Measurements from ENCODE around the gene EXOC2. TPM values are rescaled to one million over a fixed set of nuclear protein-coding genes. Genes with fewer than 3 reads are reported as not detected.

EXOC2 gene
- total RNA-seq, 2 experiments from 2014 or later, result 28.4 to 34.6 TPM

DNA sequence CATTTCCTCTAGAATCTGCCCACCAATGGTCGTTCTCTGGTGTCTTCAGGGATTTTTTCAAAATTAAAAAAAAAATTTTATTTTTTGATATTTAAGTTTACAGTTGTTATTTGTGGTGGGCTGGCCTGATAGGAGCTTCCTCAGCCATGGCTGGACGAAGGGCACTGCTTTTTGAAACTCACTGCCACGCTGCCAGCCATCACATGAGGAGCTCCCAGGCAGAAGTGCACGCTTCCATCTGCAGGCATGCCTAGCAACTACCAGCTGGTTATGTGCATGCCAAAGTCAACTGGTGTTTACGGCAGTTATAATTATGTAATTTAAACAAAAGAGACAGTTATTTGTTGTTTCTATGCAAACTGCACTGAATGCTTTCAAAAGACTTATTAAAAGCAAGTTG, 196.3 kb downstream of the EXOC2 start:
- Mint-ChIP-seq H3K9me3 (ENCODE audit: low read depth) (no peaks in the 10 kb centered on the region), H3K36me3 (peaks cover 25% of the 10 kb centered on the region), H3K4me1 (peaks cover 85% of the 10 kb centered on the region), H3K27ac (peak overlapping the region; percentile 89), H3K27me3 (no peaks in the 10 kb centered on the region), H3K4me3 (no peak overlapping the region)
- no peak for ATAC-seq
- CTCF ChIA-PET, result interaction anchor here (0.7 kb wide), 1 partner anchor 92 kb away, joined by 3 read pairs; no protein-coding TSS in a partner anchor
- no peak for DNase-seq

DNA sequence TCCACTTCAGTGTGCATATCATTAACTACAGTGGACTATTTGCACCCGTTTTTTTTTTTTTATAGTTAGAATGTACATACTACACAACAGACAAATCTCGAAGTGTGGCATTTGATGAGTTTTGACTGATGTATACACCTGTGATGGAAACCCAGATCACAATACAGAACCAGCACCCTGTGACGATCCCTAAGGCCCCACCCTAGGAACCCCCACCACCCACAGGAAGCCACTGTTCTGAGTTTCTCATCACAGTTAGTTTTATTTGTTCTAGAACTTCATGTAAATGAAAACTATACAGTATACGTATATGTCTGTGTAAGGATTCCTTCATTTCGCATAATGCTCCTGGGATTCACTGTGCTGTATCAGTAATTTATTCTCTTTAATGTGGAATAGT, 198.5 kb downstream of the EXOC2 start:
- CTCF ChIA-PET, result no interaction called here
- no peaks in the 10 kb centered on the region for H3K9me3 Mint-ChIP-seq (ENCODE audit: low read depth)

DNA sequence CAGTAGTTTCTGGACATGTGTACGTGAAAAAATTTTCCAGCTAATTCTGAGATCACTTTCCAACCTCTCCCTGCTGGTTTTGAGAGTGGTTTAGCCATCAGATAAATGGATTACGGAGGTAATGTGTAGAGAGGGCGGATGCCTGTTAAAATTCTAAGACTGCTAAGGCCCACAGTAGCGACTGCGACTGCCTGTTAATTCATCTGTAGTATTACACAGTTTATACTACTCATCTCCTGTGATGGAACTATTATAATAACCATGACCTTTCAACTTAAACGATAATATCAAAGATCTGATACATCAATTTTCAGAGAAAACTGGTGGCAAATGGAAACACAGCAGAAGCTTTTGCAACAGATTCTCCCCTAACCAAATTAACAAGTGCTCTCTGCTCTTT, 199.1 kb downstream of the EXOC2 start:
- Mint-ChIP-seq H3K9me3 (ENCODE audit: low read depth) (no peaks in the 10 kb centered on the region), H3K4me1 (peaks cover 92% of the 10 kb centered on the region), H3K27ac (peak overlapping the region; percentile 91), H3K4me3 (peak overlapping the region; percentile 24), H3K36me3 (peaks cover 29% of the 10 kb centered on the region), H3K27me3 (no peaks in the 10 kb centered on the region)
- DNase-seq (no peak), ATAC-seq (no peak)
- CTCF ChIA-PET, result interaction anchor here (1.1 to 1.6 kb wide), 4 partner anchors 9 to 62 kb away, joined by 3 to 8 read pairs (median 4); no protein-coding TSS in a partner anchor

More for the DNA sequence above, 198.5 kb downstream of the EXOC2 start:
- peak overlapping the region; percentile 91 for H3K27ac Mint-ChIP-seq
- H3K4me1 Mint-ChIP-seq, result peaks cover 91% of the 10 kb centered on the region
- peaks cover 27% of the 10 kb centered on the region for H3K36me3 Mint-ChIP-seq
- ATAC-seq, result no peak
- H3K27me3 Mint-ChIP-seq, result no peaks in the 10 kb centered on the region
- no peak for DNase-seq
- no peak overlapping the region for H3K4me3 Mint-ChIP-seq

DNA sequence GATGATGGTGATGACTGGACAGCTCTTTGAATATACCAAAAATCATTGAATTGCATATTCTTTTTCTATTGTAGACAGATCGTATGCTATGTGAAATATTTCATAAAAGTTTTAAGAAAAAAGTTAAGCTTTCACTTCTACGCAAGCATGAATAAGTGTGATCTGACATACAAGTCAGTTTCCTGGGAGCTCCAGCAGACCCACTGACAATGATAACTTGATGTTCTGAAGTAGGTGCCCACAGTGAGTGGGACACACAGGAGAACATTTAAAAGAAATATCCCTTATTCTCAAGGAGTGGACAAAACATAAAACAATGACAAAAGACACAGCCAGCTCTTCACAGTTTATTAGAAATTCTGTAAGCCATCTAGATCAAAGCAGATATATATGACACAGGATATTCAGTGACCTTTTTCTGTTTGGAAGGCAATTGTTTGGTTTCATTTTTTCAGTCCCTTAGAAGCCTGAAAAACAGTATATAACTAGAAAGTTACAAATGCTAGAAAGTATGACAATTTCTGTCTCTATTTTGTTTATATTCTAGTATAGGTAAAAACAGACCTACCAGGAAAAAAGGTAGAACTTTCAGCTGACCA, 200.0 kb downstream of the EXOC2 start:
- DNase-seq (no peak), ATAC-seq (no peak)
- Mint-ChIP-seq H3K27me3 (no peaks in the 10 kb centered on the region), H3K4me3 (peak overlapping the region; percentile 42), H3K9me3 (ENCODE audit: low read depth) (no peaks in the 10 kb centered on the region), H3K27ac (peak overlapping the region; percentile 91), H3K4me1 (peaks cover 89% of the 10 kb centered on the region), H3K36me3 (peaks cover 34% of the 10 kb centered on the region)
- CTCF ChIA-PET, result interaction anchor here (1.1 to 1.6 kb wide), 5 partner anchors 10 to 61 kb away, joined by 3 to 8 read pairs (median 5); no protein-coding TSS in a partner anchor

DNA sequence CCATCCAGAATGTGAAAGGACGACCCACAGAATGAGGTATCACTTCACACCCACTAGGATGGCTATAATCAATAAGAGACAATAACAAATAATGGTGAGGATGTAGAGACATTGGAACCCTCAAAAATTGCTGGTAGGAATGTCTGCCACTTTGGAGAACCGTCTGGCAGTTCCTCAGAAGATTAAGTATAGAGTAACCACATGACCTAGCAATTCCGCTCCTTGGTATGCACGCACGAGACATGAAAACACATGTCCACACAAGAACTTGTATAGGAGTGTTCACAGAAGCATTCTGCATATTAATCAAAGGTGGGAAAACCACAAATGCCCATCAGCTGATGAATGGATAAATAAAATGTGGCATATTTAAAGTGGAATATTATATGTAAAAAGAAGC, 200.8 kb downstream of the EXOC2 start:
- peak overlapping the region; percentile 91 for H3K27ac Mint-ChIP-seq
- peaks cover 38% of the 10 kb centered on the region for H3K36me3 Mint-ChIP-seq
- ATAC-seq (no peak), DNase-seq (no peak)
- no peaks in the 10 kb centered on the region for H3K9me3 Mint-ChIP-seq (ENCODE audit: low read depth)
- H3K4me3 Mint-ChIP-seq, result peak overlapping the region; percentile 42
- peaks cover 85% of the 10 kb centered on the region for H3K4me1 Mint-ChIP-seq
- CTCF ChIA-PET, result interaction anchor here (1.1 to 3.5 kb wide), 3 partner anchors 16 to 100 kb away, joined by 4 to 20 read pairs (median 5); no protein-coding TSS in a partner anchor
- no peaks in the 10 kb centered on the region for H3K27me3 Mint-ChIP-seq

DNA sequence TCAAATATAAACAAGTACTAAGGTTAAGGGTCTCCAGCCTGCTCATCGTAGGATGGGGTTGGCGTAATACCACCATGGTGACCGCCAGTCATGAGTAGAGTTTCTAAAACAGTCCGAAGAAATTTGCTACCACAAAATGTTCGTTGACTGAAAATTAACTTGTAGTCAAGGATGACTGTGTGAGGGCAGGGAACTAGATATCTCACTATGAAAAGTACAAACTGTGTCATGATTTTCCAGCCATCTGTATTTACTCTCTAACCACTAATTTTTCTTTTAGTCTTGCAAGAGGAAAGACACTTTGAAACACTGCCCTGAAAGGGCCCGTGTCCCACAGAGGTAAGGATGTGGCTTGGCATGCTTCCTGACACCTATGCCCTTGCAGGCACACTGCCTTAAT, 201.7 kb downstream of the EXOC2 start:
- Mint-ChIP-seq H3K27ac (peak overlapping the region; percentile 91), H3K4me3 (peak overlapping the region; percentile 51), H3K27me3 (no peaks in the 10 kb centered on the region), H3K36me3 (peaks cover 39% of the 10 kb centered on the region), H3K4me1 (peaks cover 77% of the 10 kb centered on the region), H3K9me3 (ENCODE audit: low read depth) (no peaks in the 10 kb centered on the region)
- peak; percentile 84 for DNase-seq
- CTCF ChIA-PET, result interaction anchor here (1.1 to 3.5 kb wide), 5 partner anchors 8 to 99 kb away, joined by 4 to 20 read pairs (median 5); no protein-coding TSS in a partner anchor
- peak; percentile 64 for ATAC-seq

DNA sequence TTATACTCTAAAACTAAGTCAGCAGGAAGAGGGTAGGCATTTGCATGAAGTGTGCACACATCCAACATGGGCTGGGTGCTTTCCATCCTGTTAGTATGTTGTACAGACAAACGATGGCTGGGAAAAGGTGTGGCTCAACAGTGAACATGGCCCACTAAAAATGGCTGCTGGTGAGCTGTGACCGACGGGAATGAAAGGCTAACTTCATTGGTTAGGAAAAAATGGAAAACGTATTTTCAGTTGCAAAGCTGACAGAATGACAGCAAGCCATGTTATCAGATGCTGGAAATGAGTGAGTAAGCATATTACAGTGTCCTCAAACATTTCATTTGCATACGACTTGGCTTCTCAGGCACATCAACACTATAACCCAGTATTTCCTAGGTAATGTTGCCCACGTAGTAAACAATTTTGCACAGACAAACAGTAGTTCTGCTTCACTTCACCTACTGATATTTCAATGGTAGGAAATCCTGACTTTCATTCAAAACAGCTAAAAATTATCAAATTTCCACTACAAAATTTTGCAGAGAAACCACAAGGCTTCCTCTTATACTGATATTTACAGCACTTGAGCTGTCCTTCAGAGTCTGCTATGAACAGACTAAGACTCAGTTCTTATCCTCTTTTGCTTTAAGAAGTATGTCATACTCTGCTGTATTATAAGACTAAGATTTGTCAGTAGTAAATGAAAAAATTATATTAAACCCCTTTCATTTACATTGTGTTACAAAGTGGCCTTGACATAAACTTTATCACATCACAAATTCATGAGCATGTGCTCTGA, 202.5 kb downstream of the EXOC2 start:
- CTCF ChIA-PET, result interaction anchor here (0.9 to 3.5 kb wide), 6 partner anchors 9 to 66 kb away, joined by 3 to 20 read pairs (median 4); no protein-coding TSS in a partner anchor
- Mint-ChIP-seq H3K9me3 (ENCODE audit: low read depth) (no peaks in the 10 kb centered on the region), H3K27ac (peak overlapping the region; percentile 91), H3K4me1 (peaks cover 70% of the 10 kb centered on the region), H3K36me3 (peaks cover 38% of the 10 kb centered on the region), H3K4me3 (peak overlapping the region; percentile 51), H3K27me3 (no peaks in the 10 kb centered on the region)
- ATAC-seq (peak; percentile 50), DNase-seq (peak; percentile 65)

DNA sequence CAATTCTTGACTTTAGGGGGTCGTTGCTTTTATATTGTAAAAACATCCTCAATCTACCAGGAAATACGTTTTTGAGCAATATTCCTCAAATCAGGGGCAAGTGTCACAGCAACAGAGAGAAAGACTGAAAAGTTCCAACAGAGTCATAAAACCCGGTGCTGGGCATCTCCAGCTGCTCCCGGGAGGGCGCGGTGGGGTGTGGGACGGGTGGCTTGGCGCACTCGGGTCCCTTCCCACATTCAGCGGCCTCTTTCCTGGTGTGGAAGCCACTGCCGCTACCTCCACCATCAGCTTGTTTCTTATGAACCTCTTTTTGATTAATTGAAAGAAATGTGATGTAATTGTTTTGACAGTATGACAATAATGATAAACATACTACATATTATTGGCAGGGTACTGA, 203.2 kb downstream of the EXOC2 start:
- Mint-ChIP-seq H3K4me3 (peak overlapping the region; percentile 51), H3K4me1 (peaks cover 68% of the 10 kb centered on the region), H3K36me3 (peaks cover 41% of the 10 kb centered on the region), H3K27ac (peak overlapping the region; percentile 91), H3K27me3 (no peaks in the 10 kb centered on the region), H3K9me3 (ENCODE audit: low read depth) (no peaks in the 10 kb centered on the region)
- DNase-seq, result no peak
- no peak for ATAC-seq
- CTCF ChIA-PET, result interaction anchor here (0.9 to 3.5 kb wide), 6 partner anchors 10 to 67 kb away, joined by 3 to 20 read pairs (median 4); no protein-coding TSS in a partner anchor

DNA sequence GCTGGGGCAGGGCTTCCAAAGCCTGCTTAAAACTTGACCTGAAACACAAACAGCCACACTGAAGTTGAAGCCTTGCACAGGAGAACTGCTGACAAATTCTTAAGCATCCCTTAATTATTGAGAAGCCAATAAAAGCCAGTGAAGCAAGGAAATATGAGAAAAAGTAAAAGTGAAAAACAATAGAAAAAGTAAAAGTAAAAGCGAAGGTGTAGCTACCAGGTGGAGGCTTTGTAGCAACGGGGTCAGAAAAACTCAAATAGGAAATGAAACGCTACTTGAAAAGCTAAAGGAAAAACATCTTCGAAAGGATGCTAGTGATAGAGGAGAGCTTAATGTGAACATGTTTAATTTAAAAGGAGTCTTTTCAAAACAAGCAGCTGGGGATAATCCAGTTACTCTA, 203.9 kb downstream of the EXOC2 start:
- Mint-ChIP-seq H3K36me3 (peaks cover 47% of the 10 kb centered on the region), H3K4me3 (peak overlapping the region; percentile 34), H3K4me1 (peaks cover 68% of the 10 kb centered on the region), H3K27me3 (no peaks in the 10 kb centered on the region), H3K9me3 (ENCODE audit: low read depth) (peaks cover under 1% of the 10 kb centered on the region), H3K27ac (peak overlapping the region; percentile 91)
- ATAC-seq (no peak), DNase-seq (no peak)
- CTCF ChIA-PET, result interaction anchor here (0.7 to 3.5 kb wide), 4 partner anchors 10 to 13 kb away, joined by 3 to 20 read pairs (median 9); no protein-coding TSS in a partner anchor

DNA sequence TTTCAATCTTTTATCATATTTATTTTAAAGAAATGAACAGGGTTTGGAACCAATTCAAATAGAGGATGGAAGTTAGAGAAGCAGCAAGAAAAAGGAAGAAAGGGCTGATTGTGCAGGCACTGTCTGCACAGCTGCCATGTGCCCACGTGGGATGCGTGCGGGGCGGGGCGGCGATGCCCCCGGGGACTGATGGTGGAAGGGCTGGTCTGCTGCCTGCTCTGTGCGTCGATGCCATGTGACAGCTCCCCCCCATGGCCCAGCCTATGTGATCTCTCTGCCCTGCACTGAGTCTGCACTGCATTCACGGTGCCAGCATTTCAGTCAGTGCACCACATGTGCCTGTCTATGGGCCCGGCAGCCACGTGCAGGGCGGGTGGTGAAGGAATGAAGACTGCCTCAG, 205.0 kb downstream of the EXOC2 start:
- Mint-ChIP-seq H3K9me3 (ENCODE audit: low read depth) (peaks cover 1% of the 10 kb centered on the region), H3K27ac (no peak overlapping the region), H3K4me3 (no peak overlapping the region), H3K4me1 (peaks cover 64% of the 10 kb centered on the region), H3K27me3 (no peaks in the 10 kb centered on the region), H3K36me3 (peaks cover 55% of the 10 kb centered on the region)
- no peak for DNase-seq
- ATAC-seq, result no peak
- CTCF ChIA-PET, result no interaction called here

DNA sequence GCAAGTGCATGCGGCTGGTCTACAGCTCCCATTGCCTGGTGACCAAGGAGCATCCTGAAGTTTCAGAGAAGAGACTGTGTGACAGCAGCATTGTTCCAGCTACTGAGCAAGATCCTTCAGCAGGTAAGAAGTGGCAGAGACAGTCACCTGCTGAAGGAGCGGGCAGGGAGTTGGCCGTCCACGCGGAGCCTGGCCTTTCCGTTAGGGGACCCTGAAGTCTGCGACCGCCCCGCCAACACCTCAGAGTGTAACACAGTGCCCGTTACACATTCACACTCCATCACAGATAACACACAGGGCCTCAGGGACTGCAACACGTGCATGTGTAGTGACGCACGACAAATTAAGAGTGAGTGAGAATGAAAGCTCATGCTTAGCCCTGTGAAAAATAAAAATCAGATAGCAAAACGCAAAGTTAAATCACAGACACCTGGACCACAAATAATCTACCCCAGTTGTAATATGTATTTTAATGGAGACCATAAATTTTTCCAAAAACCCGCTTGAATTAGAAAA, 207.2 kb downstream of the EXOC2 start:
- CTCF ChIA-PET, result interaction anchor here (1.3 to 2.3 kb wide), 2 partner anchors 13 to 94 kb away, joined by 4 to 5 read pairs; partner anchors contain the start of gene IRF4
- peaks cover 49% of the 10 kb centered on the region for H3K36me3 Mint-ChIP-seq
- H3K4me3 Mint-ChIP-seq, result no peak overlapping the region
- no peak for ATAC-seq
- H3K9me3 Mint-ChIP-seq (ENCODE audit: low read depth), result peaks cover 1% of the 10 kb centered on the region
- no peaks in the 10 kb centered on the region for H3K27me3 Mint-ChIP-seq
- no peak for DNase-seq
- no peak overlapping the region for H3K27ac Mint-ChIP-seq
- H3K4me1 Mint-ChIP-seq, result peaks cover 43% of the 10 kb centered on the region

DNA sequence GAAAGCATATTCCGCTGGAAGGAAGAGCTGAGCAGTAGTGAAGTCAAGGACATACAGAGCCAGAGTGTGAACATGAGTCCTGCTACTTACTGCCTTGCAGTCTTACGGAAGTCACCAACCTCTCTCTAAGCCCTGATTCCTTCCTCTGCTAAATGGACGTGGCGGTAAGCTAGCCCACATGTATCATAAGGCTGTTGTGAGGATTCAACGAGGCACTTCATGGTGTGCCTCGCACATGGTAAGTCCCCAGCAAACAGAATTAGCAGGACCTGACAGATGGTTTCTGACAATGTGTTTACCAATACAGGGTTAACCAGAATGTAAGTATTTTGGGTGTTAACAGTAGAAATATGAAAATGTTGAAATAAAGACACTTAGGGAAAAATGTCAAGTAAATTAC, 208.2 kb downstream of the EXOC2 start:
- Mint-ChIP-seq H3K36me3 (peaks cover 49% of the 10 kb centered on the region), H3K4me1 (peaks cover 35% of the 10 kb centered on the region), H3K27ac (peak overlapping the region; percentile 80), H3K9me3 (ENCODE audit: low read depth) (peaks cover 1% of the 10 kb centered on the region), H3K27me3 (no peaks in the 10 kb centered on the region), H3K4me3 (no peak overlapping the region)
- ATAC-seq, result no peak
- CTCF ChIA-PET, result interaction anchor here (0.6 to 2.3 kb wide), 3 partner anchors 14 to 94 kb away, joined by 3 to 5 read pairs (median 4); partner anchors contain the start of gene IRF4
- DNase-seq, result no peak
